Measurements from ENCODE around the gene VPS72.

VPS72 gene

GRCh38 chr1:151135433-151136385 lies 54.3 kb downstream of the VPS72 start:
- no peak for TF ChIP-seq POLR2A (IDR thresholded peaks at IDR 0.05; ENCODE audit: low read depth, low read length)
- no peak for TF ChIP-seq POU2F2 (IDR thresholded peaks at IDR 0.05; ENCODE audit: low read depth, low read length)
- no peak for TF ChIP-seq PAX5 (IDR thresholded peaks at IDR 0.05; ENCODE audit: insufficient read depth, low read length, severe bottlenecking)
- no peak for TF ChIP-seq TAF1 (IDR thresholded peaks at IDR 0.05; ENCODE audit: low read depth, low read length)
- no peak for TF ChIP-seq SPI1 (IDR thresholded peaks at IDR 0.05; ENCODE audit: low read depth, low read length)
- TF ChIP-seq POLR2AphosphoS5 (IDR thresholded peaks at IDR 0.05; ENCODE audit: low read depth, low read length) = no peak
- DNase-seq (ENCODE audit: insufficient read length, low spot score) = no peak
- FAIRE-seq = no peak

GRCh38 chr1:151134991-151135390 lies 55.0 kb downstream of the VPS72 start:
- TF ChIP-seq TAF1 (IDR thresholded peaks at IDR 0.05; ENCODE audit: low read depth, low read length) (no peak), POU2F2 (IDR thresholded peaks at IDR 0.05; ENCODE audit: low read depth, low read length) (no peak), PAX5 (IDR thresholded peaks at IDR 0.05; ENCODE audit: insufficient read depth, low read length, severe bottlenecking) (no peak), POLR2AphosphoS5 (IDR thresholded peaks at IDR 0.05; ENCODE audit: low read depth, low read length) (no peak), SPI1 (IDR thresholded peaks at IDR 0.05; ENCODE audit: low read depth, low read length) (no peak), POLR2A (IDR thresholded peaks at IDR 0.05; ENCODE audit: low read depth, low read length) (no peak)
- no peak for FAIRE-seq
- DNase-seq (ENCODE audit: insufficient read length, low spot score) = no peak

DNA sequence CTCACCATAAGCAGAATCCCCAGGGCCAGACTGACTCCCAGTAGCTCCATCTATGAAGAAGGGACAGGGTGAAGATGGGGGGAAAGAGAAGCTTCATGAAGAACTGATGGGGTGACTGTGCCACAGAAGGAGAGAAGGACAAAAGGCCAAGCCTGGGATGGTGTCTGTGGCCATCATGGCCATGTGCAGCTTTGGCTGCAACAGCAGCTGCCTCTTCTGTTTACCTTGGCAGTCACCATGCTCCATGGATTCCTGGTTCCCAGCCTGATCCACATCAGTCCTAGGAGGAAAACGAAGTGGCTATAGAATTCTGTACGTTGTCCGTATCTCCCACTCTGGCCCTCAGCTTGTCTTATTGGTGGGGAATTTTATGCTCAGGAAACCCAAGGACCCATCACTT lies 55.6 kb downstream of the VPS72 start:
- no peak for FAIRE-seq
- TF ChIP-seq SPI1 (IDR thresholded peaks at IDR 0.05; ENCODE audit: low read depth, low read length) = no peak
- no peak for TF ChIP-seq PAX5 (IDR thresholded peaks at IDR 0.05; ENCODE audit: insufficient read depth, low read length, severe bottlenecking)
- no peak for TF ChIP-seq TAF1 (IDR thresholded peaks at IDR 0.05; ENCODE audit: low read depth, low read length)
- no peak for TF ChIP-seq POU2F2 (IDR thresholded peaks at IDR 0.05; ENCODE audit: low read depth, low read length)
- TF ChIP-seq POLR2A (IDR thresholded peaks at IDR 0.05; ENCODE audit: low read depth, low read length) = no peak
- TF ChIP-seq POLR2AphosphoS5 (IDR thresholded peaks at IDR 0.05; ENCODE audit: low read depth, low read length) = no peak
- DNase-seq (ENCODE audit: insufficient read length, low spot score) = no peak

DNA sequence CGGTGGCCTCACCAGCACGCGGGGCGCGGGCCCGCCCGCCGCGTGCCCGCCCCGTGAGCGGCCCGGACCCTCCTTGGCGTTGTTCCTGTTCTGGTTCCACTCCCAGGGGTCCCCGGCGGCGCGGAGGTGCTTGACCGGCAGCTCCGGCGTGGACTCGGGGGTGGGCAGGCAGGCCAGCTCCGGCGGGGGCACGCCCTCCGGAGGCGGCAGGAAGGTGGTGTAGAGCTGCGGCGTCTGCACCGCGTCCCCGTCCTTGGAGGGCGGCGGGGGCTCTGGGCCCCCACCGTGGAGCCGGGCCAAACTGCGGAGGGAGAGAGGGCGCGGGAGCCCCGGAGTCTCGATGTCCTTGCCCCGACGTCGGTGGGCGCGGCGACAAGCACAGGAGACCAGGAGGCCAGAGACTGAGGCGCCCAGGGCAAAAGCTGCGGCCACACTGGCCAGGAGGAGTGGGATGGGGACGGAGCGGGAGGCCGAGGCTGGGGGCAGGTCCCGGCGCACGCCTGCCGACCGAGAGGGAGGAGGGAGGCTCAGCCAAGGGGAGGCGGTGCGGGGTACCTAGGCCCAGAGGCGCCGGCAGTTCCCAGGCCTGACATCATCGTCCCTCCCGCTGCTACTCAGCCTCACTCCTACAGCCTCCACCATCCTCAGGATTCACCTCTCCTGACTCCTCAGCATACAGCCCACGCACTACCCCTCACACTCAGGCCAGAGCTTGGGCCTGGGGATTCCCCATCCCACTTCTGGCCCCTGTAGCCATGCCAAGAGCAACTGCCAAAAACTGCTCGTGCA lies 56.8 kb downstream of the VPS72 start:
- no peak for FAIRE-seq
- TF ChIP-seq POLR2A (IDR thresholded peaks at IDR 0.05; ENCODE audit: low read depth, low read length) (no peak), TAF1 (IDR thresholded peaks at IDR 0.05; ENCODE audit: low read depth, low read length) (no peak)

GRCh38 chr1:151132335-151133017 lies 57.5 kb downstream of the VPS72 start:
- FAIRE-seq = no peak
- no peak for TF ChIP-seq POU2F2 (IDR thresholded peaks at IDR 0.05; ENCODE audit: low read depth, low read length)
- no peak for TF ChIP-seq SPI1 (IDR thresholded peaks at IDR 0.05; ENCODE audit: low read depth, low read length)
- TF ChIP-seq TAF1 (IDR thresholded peaks at IDR 0.05; ENCODE audit: low read depth, low read length) = no peak
- no peak for TF ChIP-seq PAX5 (IDR thresholded peaks at IDR 0.05; ENCODE audit: insufficient read depth, low read length, severe bottlenecking)
- no peak for TF ChIP-seq POLR2A (IDR thresholded peaks at IDR 0.05; ENCODE audit: low read depth, low read length)
- no peak for TF ChIP-seq POLR2AphosphoS5 (IDR thresholded peaks at IDR 0.05; ENCODE audit: low read depth, low read length)
- DNase-seq (ENCODE audit: insufficient read length, low spot score) = no peak

More for the DNA sequence above, 56.8 kb downstream of the VPS72 start:
- DNase-seq (ENCODE audit: insufficient read length, low spot score) = no peak

GRCh38 chr1:151131701-151132334 lies 58.2 kb downstream of the VPS72 start:
- DNase-seq (ENCODE audit: insufficient read length, low spot score) (no peak), FAIRE-seq (no peak)
- TF ChIP-seq POU2F2 (IDR thresholded peaks at IDR 0.05; ENCODE audit: low read depth, low read length) = no peak

DNA sequence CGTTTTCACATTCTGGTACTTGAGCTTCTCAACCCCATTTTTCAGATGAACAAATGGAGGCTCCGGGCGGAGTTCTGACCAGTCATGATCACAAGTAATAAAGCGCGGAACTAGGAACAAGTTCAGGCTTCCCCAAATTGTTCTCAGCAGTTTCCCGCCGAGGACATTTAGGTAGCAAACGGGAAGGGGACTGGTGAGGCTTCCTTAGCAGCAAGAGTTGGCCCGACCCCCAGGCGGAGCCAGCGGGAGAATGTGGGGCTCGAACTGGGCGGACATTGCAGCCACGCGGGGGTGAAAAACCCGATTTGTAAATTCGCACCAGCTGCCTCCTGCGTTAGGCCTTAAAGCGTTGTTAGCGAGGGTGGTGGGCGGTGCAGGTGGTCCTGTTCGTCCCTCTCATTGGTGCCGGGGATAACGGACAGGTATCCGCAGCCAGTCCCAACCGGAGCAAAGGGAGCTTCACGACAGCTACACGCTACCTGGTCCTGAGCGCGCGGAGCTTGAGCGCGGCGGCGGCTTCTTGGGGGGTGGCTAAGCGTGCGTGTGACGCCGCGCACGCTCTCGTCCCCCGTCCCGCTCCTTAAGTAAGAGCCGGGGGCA lies 58.9 kb downstream of the VPS72 start:
- TF ChIP-seq SPI1 (IDR thresholded peaks at IDR 0.05; ENCODE audit: low read depth, low read length) = no peak
- no peak for TF ChIP-seq PAX5 (IDR thresholded peaks at IDR 0.05; ENCODE audit: insufficient read depth, low read length, severe bottlenecking)
- no peak for TF ChIP-seq POLR2AphosphoS5 (IDR thresholded peaks at IDR 0.05; ENCODE audit: low read depth, low read length)
- no peak for TF ChIP-seq POU2F2 (IDR thresholded peaks at IDR 0.05; ENCODE audit: low read depth, low read length)
- TF ChIP-seq POLR2A (IDR thresholded peaks at IDR 0.05; ENCODE audit: low read depth, low read length) = no peak
- TF ChIP-seq TAF1 (IDR thresholded peaks at IDR 0.05; ENCODE audit: low read depth, low read length) = no peak
- DNase-seq (ENCODE audit: insufficient read length, low spot score) (peak; percentile 65), FAIRE-seq (peak; percentile 81)

DNA sequence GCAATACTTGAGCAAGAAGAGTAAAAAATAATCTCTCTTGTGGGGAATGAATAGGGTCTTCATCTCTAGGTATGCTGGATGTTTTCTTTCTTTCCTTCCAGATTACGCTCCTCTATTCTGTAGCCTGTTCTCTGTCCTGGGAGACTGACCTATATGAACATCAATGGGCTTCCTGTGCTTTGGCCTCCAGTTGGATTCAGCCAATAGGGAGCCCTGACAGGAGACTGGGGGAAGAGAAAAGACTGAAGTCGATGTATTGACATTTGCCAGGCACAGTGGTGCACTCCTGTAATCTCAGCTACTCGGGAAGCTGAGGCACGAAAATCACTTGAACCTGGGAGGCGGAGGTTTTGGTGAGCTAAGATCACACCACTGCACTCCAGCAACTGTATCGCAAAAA lies 61.2 kb downstream of the VPS72 start:
- FAIRE-seq (no peak), DNase-seq (ENCODE audit: insufficient read length, low spot score) (no peak)
- TF ChIP-seq PAX5 (IDR thresholded peaks at IDR 0.05; ENCODE audit: insufficient read depth, low read length, severe bottlenecking) = no peak
- no peak for TF ChIP-seq POLR2A (IDR thresholded peaks at IDR 0.05; ENCODE audit: low read depth, low read length)
- no peak for TF ChIP-seq TAF1 (IDR thresholded peaks at IDR 0.05; ENCODE audit: low read depth, low read length)
- no peak for TF ChIP-seq SPI1 (IDR thresholded peaks at IDR 0.05; ENCODE audit: low read depth, low read length)
- no peak for TF ChIP-seq POLR2AphosphoS5 (IDR thresholded peaks at IDR 0.05; ENCODE audit: low read depth, low read length)
- TF ChIP-seq POU2F2 (IDR thresholded peaks at IDR 0.05; ENCODE audit: low read depth, low read length) = no peak

Data from GM12891 (cell line).